Memory B cell (primary cell): ENCODE data around the gene HEATR5A.
"Not testable (repeated sequence)": the region's sequence is repeated elsewhere in the genome, so short reads cannot be mapped to it uniquely, and the experiment has no call there.

Experiments
- ATAC-seq: fragments of 150-1000 bp; cut with Tn5 transposase; 2 replicates; pipeline ENCODE4 v1.10.0; 2021; ENCODE audit warnings: low read depth, mild to moderate bottlenecking, moderate library complexity
- DNase-seq, 2 donors: peaks; one replicate each; pipeline ENCODE4 v3.0.0; 2022; ENCODE audit warnings: low spot score in 2 of 2
- H3K27ac Mint-ChIP-seq: one replicate; pipeline ENCODE4 v1.8.0; 2022; ENCODE audit warnings: mild to moderate bottlenecking, moderate library complexity, mixed read lengths
- H3K27me3 Mint-ChIP-seq: one replicate; pipeline ENCODE4 v1.8.0; 2022; ENCODE audit warnings: mixed read lengths
- H3K36me3 Mint-ChIP-seq: one replicate; pipeline ENCODE4 v1.8.0; 2022; ENCODE audit warnings: mild to moderate bottlenecking, mixed read lengths
- H3K4me1 Mint-ChIP-seq: one replicate; pipeline ENCODE4 v1.8.0; 2022; ENCODE audit warnings: mixed read lengths
- H3K4me3 Mint-ChIP-seq: one replicate; pipeline ENCODE4 v1.8.0; 2022; ENCODE audit warnings: mild to moderate bottlenecking, moderate library complexity, mixed read lengths
- H3K9me3 Mint-ChIP-seq: one replicate; pipeline ENCODE4 v1.8.0; 2022; ENCODE audit warnings: mixed read lengths

HEATR5A gene

GRCh38 chr14:31389946-31390345 lies 30.4 kb downstream of the HEATR5A start:
- Mint-ChIP-seq H3K4me3 (no peak overlapping the region), H3K9me3 (no peaks in the 10 kb centered on the region), H3K4me1 (no peaks in the 10 kb centered on the region), H3K27ac (no peak overlapping the region), H3K36me3 (peaks cover 11% of the 10 kb centered on the region), H3K27me3 (no peaks in the 10 kb centered on the region)
- no peak for ATAC-seq
- DNase-seq = no peak

DNA sequence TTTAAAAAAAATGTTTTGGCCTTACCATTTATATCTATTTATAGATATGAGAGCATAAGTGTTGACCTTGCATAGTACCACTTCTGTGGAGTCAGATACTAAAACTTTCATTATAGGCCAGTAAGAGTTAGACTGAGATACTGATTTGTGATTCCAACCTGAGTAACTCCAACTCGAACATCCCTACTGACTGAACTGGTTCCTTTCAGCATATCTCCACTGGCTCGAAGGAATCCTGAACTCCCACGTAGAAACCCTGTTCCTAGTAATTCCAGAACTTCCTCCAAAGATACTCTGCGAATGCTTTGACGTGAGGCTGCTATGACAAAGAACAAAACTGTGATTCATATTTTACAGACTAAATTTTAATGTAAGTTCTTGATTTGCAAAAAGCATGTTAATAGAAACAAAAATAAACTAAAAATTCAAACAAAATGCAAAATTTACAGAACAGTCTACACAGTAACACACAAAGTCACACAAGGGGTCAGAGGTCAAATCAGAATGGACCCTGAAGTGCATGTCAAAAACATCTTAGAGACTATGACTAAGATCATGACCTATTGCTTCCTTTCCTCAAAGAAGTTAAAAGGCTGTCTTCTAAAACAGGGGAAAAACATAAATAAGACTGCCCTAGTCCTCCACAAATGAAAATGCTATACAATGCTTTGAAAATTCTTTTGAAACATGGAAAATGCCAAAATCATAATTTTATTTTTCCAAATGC lies 31.5 kb downstream of the HEATR5A start:
- peaks cover 11% of the 10 kb centered on the region for H3K36me3 Mint-ChIP-seq
- H3K4me1 Mint-ChIP-seq = no peaks in the 10 kb centered on the region

DNA sequence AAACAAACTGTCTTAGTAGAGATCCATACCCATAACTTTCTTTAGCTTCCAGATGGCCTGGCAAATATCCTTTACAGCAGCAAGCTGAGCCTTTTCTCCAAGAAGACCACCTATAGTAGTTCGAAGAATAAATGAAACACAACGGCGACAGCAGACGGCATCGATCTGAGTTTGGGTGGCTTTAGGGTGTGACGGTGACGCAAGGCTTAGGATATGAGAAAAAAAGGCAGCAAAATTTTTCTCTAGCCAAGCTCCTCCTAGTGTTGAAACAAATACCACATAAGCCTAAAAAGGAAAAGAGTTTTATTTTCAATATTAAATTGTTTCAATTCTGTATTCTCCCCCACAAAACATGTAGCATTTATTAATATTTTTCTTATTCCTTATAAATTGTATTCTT lies 33.3 kb downstream of the HEATR5A start:
- Mint-ChIP-seq H3K27ac (no peak overlapping the region), H3K27me3 (no peaks in the 10 kb centered on the region), H3K4me1 (no peaks in the 10 kb centered on the region), H3K9me3 (no peaks in the 10 kb centered on the region), H3K4me3 (no peak overlapping the region), H3K36me3 (peaks cover 12% of the 10 kb centered on the region)
- no peak for DNase-seq
- ATAC-seq = no peak

More for the DNA sequence above, 31.5 kb downstream of the HEATR5A start:
- H3K27ac Mint-ChIP-seq = no peak overlapping the region
- H3K9me3 Mint-ChIP-seq = no peaks in the 10 kb centered on the region
- H3K4me3 Mint-ChIP-seq = no peak overlapping the region
- DNase-seq = no peak
- no peak for ATAC-seq
- no peaks in the 10 kb centered on the region for H3K27me3 Mint-ChIP-seq

- DNase-seq (no peak), ATAC-seq (no peak)
- Mint-ChIP-seq H3K36me3 (peaks cover 16% of the 10 kb centered on the region), H3K4me1 (no peaks in the 10 kb centered on the region), H3K27me3 (no peaks in the 10 kb centered on the region), H3K9me3 (no peaks in the 10 kb centered on the region), H3K27ac (no peak overlapping the region), H3K4me3 (no peak overlapping the region)
Observed at GRCh38 chr14:31386271-31386670, 34.1 kb downstream of the HEATR5A start.

DNA sequence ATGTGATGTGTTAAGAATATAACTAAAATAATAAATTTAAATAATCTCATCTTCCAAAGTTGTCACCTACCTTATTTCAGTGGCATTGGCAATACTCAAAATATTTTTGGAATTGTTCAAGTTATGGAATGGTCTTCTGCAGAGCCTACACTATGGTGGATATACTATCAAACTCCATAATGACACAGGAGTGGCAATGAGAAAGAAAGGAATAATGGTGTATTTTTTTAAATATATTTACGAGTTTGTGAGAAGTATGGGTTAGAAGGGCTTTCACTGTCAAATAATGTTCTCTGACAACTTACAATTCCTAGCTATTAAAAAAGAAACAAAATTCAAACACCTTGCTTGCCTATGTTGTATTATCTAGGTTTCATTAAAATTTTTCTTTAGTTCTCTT lies 38.1 kb downstream of the HEATR5A start:
- Mint-ChIP-seq H3K36me3 (peaks cover 18% of the 10 kb centered on the region), H3K27ac (no peak overlapping the region), H3K4me1 (no peaks in the 10 kb centered on the region), H3K27me3 (no peaks in the 10 kb centered on the region), H3K4me3 (no peak overlapping the region), H3K9me3 (no peaks in the 10 kb centered on the region)
- ATAC-seq = no peak
- DNase-seq = no peak

GRCh38 chr14:31380106-31380505 lies 40.2 kb downstream of the HEATR5A start:
- DNase-seq (no peak), ATAC-seq (no peak)
- peaks cover 16% of the 10 kb centered on the region for H3K36me3 Mint-ChIP-seq
- H3K4me3 Mint-ChIP-seq = no peak overlapping the region
- no peaks in the 10 kb centered on the region for H3K9me3 Mint-ChIP-seq
- H3K27me3 Mint-ChIP-seq = no peaks in the 10 kb centered on the region
- H3K27ac Mint-ChIP-seq = no peak overlapping the region
- no peaks in the 10 kb centered on the region for H3K4me1 Mint-ChIP-seq

DNA sequence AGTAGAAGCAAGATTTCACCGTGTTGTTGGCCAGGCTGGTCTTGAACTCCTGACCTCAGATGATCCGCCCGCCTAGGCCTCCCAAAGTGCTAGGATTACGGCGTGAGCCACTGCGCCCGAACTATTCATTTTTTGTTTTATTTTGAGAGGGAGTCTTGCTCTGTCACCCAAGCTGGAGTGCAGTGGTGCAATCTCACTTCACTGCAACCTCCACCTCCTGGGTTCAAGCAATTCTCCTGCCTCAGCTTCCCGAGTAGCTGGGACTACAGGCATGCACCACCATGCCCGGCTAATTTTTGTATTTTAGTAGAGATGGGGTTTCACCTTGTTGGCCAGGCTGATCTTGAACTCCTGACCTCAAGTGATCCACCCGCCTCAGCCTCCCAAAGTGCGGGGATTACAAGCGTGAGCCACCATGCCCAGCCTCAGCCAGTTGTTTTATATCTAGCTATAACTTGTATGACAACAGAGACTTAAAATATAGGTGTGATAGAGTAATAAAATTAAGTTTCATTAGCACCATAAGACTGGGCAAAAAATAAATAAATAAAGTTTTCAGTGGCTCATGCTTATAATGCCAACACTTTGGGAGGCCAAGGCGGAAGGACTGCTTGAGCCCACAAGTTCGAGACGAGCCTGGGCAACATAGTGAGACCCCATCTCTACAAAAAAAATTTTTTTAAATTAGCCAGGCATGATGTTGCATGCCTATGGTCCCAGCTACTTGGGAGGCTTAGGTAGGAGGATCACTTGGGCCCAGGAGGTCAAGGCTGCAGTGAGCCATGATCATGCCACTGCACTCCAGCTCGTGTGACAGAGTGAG lies 41.0 kb downstream of the HEATR5A start:
- H3K9me3 Mint-ChIP-seq, ATAC-seq, H3K4me3 Mint-ChIP-seq, H3K27ac Mint-ChIP-seq, H3K4me1 Mint-ChIP-seq, DNase-seq, H3K27me3 Mint-ChIP-seq: not testable (repeated sequence)
- H3K36me3 Mint-ChIP-seq = peaks cover 17% of the 10 kb centered on the region

GRCh38 chr14:31377433-31377832 lies 42.9 kb downstream of the HEATR5A start:
- DNase-seq = no peak
- H3K27me3 Mint-ChIP-seq = no peaks in the 10 kb centered on the region
- no peak overlapping the region for H3K4me3 Mint-ChIP-seq
- H3K27ac Mint-ChIP-seq = no peak overlapping the region
- ATAC-seq = no peak
- H3K9me3 Mint-ChIP-seq = no peaks in the 10 kb centered on the region
- no peaks in the 10 kb centered on the region for H3K4me1 Mint-ChIP-seq
- peaks cover 13% of the 10 kb centered on the region for H3K36me3 Mint-ChIP-seq

DNA sequence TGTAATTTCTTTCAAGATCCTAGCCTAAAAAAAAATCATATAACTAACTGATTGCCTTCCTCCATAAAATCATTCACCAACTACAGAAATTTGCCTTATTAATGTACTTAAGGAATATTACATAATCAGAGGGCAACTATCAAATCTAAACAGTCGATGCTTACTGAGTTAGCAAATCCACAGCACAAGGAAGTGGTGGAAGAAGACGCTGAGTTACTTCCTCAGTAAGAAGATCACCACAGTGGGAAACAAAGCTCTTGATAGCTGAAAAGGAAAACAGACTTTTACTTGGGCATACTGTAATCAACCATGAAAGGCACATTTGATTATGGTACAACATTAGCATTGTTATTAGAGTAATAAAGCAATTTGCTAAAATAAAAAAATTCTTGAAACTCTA lies 48.7 kb downstream of the HEATR5A start:
- H3K4me3 Mint-ChIP-seq = no peak overlapping the region
- H3K27me3 Mint-ChIP-seq = no peaks in the 10 kb centered on the region
- DNase-seq = no peak
- H3K27ac Mint-ChIP-seq = peak overlapping the region; percentile 15
- ATAC-seq = no peak
- H3K9me3 Mint-ChIP-seq = no peaks in the 10 kb centered on the region
- H3K4me1 Mint-ChIP-seq = no peaks in the 10 kb centered on the region
- peaks cover 4% of the 10 kb centered on the region for H3K36me3 Mint-ChIP-seq

DNA sequence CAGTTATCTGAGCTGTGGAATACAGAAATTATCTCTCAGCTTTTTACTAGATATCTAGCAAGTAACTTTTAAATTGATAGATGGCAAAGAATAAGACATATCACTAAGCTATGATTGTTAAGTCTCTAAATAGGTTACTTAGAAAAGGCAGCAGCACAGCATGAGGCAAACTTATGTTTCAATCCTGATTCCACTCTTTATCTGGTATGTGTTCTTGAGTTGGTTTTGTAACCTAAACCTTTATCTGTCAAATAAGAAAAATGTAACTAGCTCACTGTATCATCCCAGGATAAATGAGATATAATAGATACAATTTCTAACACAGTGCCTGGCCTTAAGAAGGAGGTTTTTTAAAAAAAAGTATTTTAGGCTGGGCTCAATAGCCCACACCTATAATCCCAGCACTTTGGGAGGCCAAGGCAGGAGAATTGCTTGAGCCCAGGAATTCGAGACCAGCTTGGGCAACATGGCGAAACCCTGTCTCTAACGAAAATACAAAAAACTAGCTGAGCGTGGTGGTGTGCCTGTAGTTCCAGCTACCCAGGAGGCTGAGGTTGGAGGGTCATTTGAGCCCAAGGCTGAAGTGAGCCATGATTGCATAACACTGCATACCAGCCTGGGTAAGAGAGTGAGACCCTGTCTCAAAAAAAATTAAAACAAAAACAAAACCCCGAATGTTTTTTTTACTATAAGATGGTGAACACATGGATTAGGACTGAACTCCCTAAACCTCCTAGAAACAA lies 56.8 kb downstream of the HEATR5A start:
- DNase-seq (no peak), ATAC-seq (no peak)
- Mint-ChIP-seq H3K9me3 (no peaks in the 10 kb centered on the region), H3K36me3 (peaks cover 12% of the 10 kb centered on the region), H3K4me3 (no peak overlapping the region), H3K4me1 (no peaks in the 10 kb centered on the region), H3K27ac (no peak overlapping the region), H3K27me3 (no peaks in the 10 kb centered on the region)

DNA sequence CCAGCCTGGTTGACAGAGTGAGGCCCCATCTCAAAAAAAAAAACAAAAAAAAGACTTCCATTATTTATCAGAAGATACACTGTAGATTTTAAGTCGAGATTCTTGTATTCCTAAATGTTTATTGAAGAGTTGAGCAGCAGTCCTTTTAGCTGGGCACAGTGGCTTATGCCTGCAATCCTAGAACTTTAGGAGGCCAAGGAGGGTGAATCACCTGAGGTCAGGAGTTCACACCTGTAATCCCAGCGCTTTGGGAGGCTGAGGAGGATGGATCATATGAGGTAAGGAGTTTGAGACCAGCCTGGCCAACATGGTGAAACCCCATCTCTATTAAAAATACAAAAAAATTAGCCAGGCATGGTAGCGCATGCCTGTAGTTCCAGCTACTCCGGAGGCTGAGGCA lies 57.6 kb downstream of the HEATR5A start:
- no peaks in the 10 kb centered on the region for H3K4me1 Mint-ChIP-seq
- peaks cover 13% of the 10 kb centered on the region for H3K36me3 Mint-ChIP-seq
- H3K27ac Mint-ChIP-seq = no peak overlapping the region
- H3K9me3 Mint-ChIP-seq = no peaks in the 10 kb centered on the region
- H3K27me3 Mint-ChIP-seq = no peaks in the 10 kb centered on the region
- DNase-seq = no peak
- no peak for ATAC-seq
- H3K4me3 Mint-ChIP-seq = no peak overlapping the region

GRCh38 chr14:31361761-31362160 lies 58.6 kb downstream of the HEATR5A start:
- H3K27ac Mint-ChIP-seq, H3K27me3 Mint-ChIP-seq, H3K9me3 Mint-ChIP-seq, H3K4me3 Mint-ChIP-seq, ATAC-seq, DNase-seq, H3K4me1 Mint-ChIP-seq: not testable (repeated sequence)
- peaks cover 14% of the 10 kb centered on the region for H3K36me3 Mint-ChIP-seq

DNA sequence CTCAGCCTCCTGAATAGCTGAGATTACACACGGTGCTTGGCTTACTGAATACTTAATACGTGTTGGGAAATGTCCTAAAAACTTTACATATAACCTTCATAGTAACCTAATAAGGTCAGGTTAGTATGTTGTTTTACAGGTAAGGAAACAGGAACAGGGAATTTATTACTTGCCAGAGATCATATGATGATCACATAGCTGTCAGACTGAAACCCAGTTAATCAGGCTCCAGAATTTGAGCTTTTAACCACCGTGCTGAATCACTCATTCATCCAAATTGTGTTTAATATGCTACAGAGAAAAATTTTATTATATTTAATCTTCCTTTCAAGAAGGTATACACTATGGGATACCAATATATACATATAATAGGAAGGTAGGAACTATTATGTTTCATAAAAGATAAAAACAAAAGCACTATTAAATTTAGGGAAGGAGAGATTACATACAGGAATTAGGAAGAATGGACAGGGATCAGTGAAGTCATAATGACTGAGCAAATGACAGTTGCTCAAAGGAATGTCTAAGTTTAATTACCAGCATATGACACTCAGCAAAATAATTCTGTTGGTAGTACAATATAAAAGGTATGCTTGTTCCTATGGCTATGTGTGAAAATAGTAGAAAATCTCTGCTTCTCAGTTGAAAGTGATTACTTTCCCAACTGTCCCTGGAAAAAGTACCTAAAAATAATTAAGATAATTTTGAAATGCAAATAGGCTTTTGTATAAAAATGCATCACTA lies 59.3 kb downstream of the HEATR5A start:
- Mint-ChIP-seq H3K36me3 (peaks cover 14% of the 10 kb centered on the region), H3K9me3 (no peaks in the 10 kb centered on the region), H3K27ac (peak overlapping the region; percentile 32), H3K4me3 (no peak overlapping the region), H3K4me1 (peaks cover 6% of the 10 kb centered on the region), H3K27me3 (no peaks in the 10 kb centered on the region)
- ATAC-seq (no peak), DNase-seq (no peak)

GRCh38 chr14:31357279-31357678 lies 63.1 kb downstream of the HEATR5A start:
- DNase-seq = no peak
- H3K9me3 Mint-ChIP-seq = no peaks in the 10 kb centered on the region
- H3K4me3 Mint-ChIP-seq = no peak overlapping the region
- peak overlapping the region; percentile 53 for H3K27ac Mint-ChIP-seq
- H3K4me1 Mint-ChIP-seq = peaks cover 6% of the 10 kb centered on the region
- H3K36me3 Mint-ChIP-seq = peaks cover 10% of the 10 kb centered on the region
- no peaks in the 10 kb centered on the region for H3K27me3 Mint-ChIP-seq
- no peak for ATAC-seq
